ENCODE measurements around the gene LAMC1.
"Not testable (repeated sequence)": the region's sequence is repeated elsewhere in the genome, so short reads cannot be mapped to it uniquely, and the experiment has no call there.

LAMC1 gene

GRCh38 chr1:183044893-183045649 lies 21.9 kb downstream of the LAMC1 start:
- no peak for FAIRE-seq
- TF ChIP-seq POLR2AphosphoS5 (IDR thresholded peaks at IDR 0.05; ENCODE audit: low read depth, low read length) (no peak), POLR2A (IDR thresholded peaks at IDR 0.05; ENCODE audit: low read depth, low read length) (no peak), TAF1 (IDR thresholded peaks at IDR 0.05; ENCODE audit: borderline replicate concordance, low read depth, low read length) (no peak)
- no peak for DNase-seq (ENCODE audit: insufficient read length)

DNA sequence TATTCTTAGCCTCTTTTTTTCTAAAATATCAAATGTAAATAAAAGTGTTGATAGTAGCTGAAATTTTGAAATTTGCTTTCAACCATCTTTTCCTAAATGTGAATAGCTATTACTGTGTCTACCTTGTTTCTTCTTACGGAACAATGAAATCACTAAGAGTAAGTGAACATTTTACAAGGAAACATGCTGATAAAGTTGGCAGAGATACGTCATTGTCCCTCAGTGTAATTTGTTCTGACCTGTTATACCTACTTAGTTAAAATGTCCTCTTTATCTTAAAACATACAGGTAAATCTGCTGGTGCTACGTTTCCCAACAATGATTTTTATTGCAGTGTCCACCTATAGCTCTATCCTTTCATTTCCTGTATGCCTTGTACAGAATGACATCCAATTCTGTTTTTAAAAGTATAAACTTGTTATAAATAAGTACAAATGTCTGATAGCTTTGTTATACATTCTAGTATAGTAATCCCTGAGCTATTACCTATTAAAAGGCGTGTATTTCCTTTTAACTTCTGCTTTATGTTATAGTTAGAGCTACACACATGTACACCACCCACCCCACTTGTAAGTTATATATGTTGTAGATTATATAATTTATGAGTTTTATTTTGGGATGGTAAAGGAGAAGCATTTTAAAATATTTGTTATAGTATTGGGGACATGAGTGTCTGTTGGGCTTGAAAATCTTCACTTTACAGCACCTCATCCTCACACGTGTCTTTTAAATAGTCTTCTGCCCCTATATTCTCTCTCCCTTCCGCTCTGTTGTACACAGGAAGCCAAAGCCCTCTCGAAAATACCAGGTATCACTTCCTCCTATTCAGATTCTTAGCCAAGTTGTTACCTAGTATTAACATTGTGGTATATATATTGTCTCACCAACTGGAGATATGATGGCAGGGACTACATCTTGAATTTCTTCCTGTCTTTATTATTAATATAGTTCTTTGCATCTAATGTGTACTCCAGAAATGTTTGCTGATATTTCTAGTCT lies 25.2 kb downstream of the LAMC1 start:
- FAIRE-seq (peak; percentile 87), DNase-seq (ENCODE audit: insufficient read length) (no peak)
- TF ChIP-seq POLR2AphosphoS5 (IDR thresholded peaks at IDR 0.05; ENCODE audit: low read depth, low read length): no peak
- no peak for TF ChIP-seq TAF1 (IDR thresholded peaks at IDR 0.05; ENCODE audit: borderline replicate concordance, low read depth, low read length)
- TF ChIP-seq POLR2A (IDR thresholded peaks at IDR 0.05; ENCODE audit: low read depth, low read length): no peak

DNA sequence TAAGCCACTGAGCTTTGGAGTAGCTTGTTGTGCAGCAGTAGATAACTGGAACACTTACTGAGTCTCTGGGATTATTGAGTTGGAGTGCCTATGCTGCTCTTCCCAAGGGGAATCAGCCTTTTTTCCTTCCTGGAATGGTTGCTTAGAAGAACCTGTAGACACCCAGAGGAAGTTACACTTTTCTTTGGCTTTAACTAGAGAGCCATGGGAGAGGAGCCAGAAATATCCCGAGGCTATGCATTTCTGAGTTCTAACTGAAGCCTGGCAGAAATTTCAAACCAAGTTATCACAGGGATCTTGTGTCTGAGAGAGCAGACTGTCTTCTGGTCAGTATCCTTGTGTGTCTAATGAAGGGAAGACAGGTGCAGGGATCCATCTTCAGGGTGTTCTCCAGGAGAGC lies 28.3 kb downstream of the LAMC1 start:
- FAIRE-seq: no peak
- no peak for TF ChIP-seq POLR2A (IDR thresholded peaks at IDR 0.05; ENCODE audit: low read depth, low read length)
- TF ChIP-seq POLR2AphosphoS5 (IDR thresholded peaks at IDR 0.05; ENCODE audit: low read depth, low read length): no peak
- no peak for TF ChIP-seq TAF1 (IDR thresholded peaks at IDR 0.05; ENCODE audit: borderline replicate concordance, low read depth, low read length)
- no peak for DNase-seq (ENCODE audit: insufficient read length)

- FAIRE-seq: no peak
- DNase-seq (ENCODE audit: insufficient read length): no peak
- TF ChIP-seq POLR2A (IDR thresholded peaks at IDR 0.05; ENCODE audit: low read depth, low read length): no peak
- TF ChIP-seq POLR2AphosphoS5 (IDR thresholded peaks at IDR 0.05; ENCODE audit: low read depth, low read length): no peak
- no peak for TF ChIP-seq TAF1 (IDR thresholded peaks at IDR 0.05; ENCODE audit: borderline replicate concordance, low read depth, low read length)
Observed at GRCh38 chr1:183052861-183053260, 29.6 kb downstream of the LAMC1 start.

- FAIRE-seq: no peak
- DNase-seq (ENCODE audit: insufficient read length): no peak
- TF ChIP-seq POLR2A (IDR thresholded peaks at IDR 0.05; ENCODE audit: low read depth, low read length) (no peak), TAF1 (IDR thresholded peaks at IDR 0.05; ENCODE audit: borderline replicate concordance, low read depth, low read length) (no peak), POLR2AphosphoS5 (IDR thresholded peaks at IDR 0.05; ENCODE audit: low read depth, low read length) (no peak)
Observed at GRCh38 chr1:183058851-183059502, 35.8 kb downstream of the LAMC1 start.

DNA sequence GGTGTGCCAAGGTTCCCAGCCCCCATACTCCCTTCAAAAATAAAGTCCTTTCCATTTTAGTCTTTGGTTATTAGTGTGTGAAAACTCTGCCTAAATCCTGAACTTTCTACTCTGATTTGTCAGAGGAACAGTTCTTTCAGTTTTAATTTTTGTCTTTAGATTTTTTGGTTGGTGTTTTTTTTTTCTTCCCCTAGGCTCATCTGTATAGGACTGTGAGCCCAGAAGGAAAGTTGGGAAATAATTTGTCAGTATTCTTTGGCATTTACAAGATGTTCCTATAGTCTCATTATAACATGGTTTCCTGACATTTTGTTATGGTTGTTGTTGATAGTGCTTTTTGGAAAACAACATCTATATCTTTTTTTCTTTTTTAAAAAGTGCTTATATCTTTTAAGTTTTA lies 38.0 kb downstream of the LAMC1 start:
- DNase-seq (ENCODE audit: insufficient read length) (no peak), FAIRE-seq (no peak)
- no peak for TF ChIP-seq POLR2A (IDR thresholded peaks at IDR 0.05; ENCODE audit: low read depth, low read length)
- TF ChIP-seq POLR2AphosphoS5 (IDR thresholded peaks at IDR 0.05; ENCODE audit: low read depth, low read length): no peak
- TF ChIP-seq TAF1 (IDR thresholded peaks at IDR 0.05; ENCODE audit: borderline replicate concordance, low read depth, low read length): no peak

DNA sequence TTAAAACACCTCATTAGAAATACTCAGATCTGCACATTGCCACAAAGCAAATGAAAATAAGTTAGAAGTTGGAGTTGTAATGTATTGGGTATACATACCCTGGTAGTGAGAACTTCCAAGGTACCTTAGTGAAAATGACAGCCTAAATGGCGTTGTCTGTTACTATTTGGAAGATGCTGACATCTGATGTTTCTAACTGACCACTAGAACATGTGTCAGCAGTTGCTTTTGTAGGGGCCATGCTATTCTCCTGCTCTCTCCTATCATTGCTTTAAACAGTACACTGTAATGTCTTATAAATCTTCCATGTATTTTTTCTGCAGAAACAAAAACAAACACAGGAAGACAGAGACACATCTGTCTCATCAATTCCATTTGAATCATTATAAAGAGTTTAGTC lies 40.1 kb downstream of the LAMC1 start:
- FAIRE-seq (peak; percentile 9), DNase-seq (ENCODE audit: insufficient read length) (no peak)
- TF ChIP-seq TAF1 (IDR thresholded peaks at IDR 0.05; ENCODE audit: borderline replicate concordance, low read depth, low read length): no peak
- TF ChIP-seq POLR2A (IDR thresholded peaks at IDR 0.05; ENCODE audit: low read depth, low read length): no peak
- no peak for TF ChIP-seq POLR2AphosphoS5 (IDR thresholded peaks at IDR 0.05; ENCODE audit: low read depth, low read length)

- FAIRE-seq: no peak
- no peak for TF ChIP-seq TAF1 (IDR thresholded peaks at IDR 0.05; ENCODE audit: borderline replicate concordance, low read depth, low read length)
- no peak for TF ChIP-seq POLR2AphosphoS5 (IDR thresholded peaks at IDR 0.05; ENCODE audit: low read depth, low read length)
- no peak for TF ChIP-seq POLR2A (IDR thresholded peaks at IDR 0.05; ENCODE audit: low read depth, low read length)
- no peak for DNase-seq (ENCODE audit: insufficient read length)
Observed at GRCh38 chr1:183065168-183065706, 42.0 kb downstream of the LAMC1 start.

DNA sequence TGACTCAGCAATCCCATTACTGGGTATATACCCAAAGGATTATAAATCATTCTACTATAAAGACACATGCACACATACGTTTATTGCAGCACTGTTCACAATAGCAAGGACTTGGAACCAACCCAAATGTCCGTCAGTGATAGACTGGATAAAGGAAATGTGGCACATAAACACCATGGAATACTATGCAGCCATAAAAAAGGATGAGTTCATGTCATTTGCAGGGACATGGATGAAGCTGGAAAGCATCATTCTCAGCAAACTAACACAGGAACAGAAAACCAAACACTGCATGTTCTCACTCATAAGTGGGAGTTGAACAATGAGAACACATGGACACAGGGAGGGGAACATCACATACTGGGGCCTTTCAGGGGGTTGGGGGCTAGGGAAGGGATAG lies 43.2 kb downstream of the LAMC1 start:
- DNase-seq (ENCODE audit: insufficient read length); FAIRE-seq: not testable (repeated sequence)

GRCh38 chr1:183069562-183070216 lies 46.5 kb downstream of the LAMC1 start:
- no peak for FAIRE-seq
- DNase-seq (ENCODE audit: insufficient read length): no peak
- no peak for TF ChIP-seq POLR2A (IDR thresholded peaks at IDR 0.05; ENCODE audit: low read depth, low read length)
- TF ChIP-seq TAF1 (IDR thresholded peaks at IDR 0.05; ENCODE audit: borderline replicate concordance, low read depth, low read length): no peak

All from GM12892 (cell line).